ENCODE measurements around the gene RPS29.

- TF ChIP-seq EZH2 (IDR thresholded peaks at IDR 0.05; ENCODE audit: borderline replicate concordance, low read length) = no peak
- TF ChIP-seq, protein P1, sequence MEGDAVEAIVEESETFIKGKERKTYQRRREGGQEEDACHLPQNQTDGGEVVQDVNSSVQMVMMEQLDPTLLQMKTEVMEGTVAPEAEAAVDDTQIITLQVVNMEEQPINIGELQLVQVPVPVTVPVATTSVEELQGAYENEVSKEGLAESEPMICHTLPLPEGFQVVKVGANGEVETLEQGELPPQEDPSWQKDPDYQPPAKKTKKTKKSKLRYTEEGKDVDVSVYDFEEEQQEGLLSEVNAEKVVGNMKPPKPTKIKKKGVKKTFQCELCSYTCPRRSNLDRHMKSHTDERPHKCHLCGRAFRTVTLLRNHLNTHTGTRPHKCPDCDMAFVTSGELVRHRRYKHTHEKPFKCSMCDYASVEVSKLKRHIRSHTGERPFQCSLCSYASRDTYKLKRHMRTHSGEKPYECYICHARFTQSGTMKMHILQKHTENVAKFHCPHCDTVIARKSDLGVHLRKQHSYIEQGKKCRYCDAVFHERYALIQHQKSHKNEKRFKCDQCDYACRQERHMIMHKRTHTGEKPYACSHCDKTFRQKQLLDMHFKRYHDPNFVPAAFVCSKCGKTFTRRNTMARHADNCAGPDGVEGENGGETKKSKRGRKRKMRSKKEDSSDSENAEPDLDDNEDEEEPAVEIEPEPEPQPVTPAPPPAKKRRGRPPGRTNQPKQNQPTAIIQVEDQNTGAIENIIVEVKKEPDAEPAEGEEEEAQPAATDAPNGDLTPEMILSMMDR (conservative IDR thresholded peaks at IDR 0.05 in 1 of 2, IDR thresholded peaks at IDR 0.05 in 1 of 2; ENCODE audit: extremely low read depth in 1 of 2, insufficient read depth in 1 of 2, low read depth in 1 of 2, low read length in 2 of 2) = no peak
These were observed 26.5 kb upstream of the RPS29 start for GRCh38 chr14:49612671-49613070.

Data from mammary epithelial cell (primary cell).